T47D (cell line): Measurements from ENCODE around the gene IREB2.

Source experiments
- DNase-seq, 2 experiments: peaks; one replicate each; pipeline versions ENCODE4 v3.0.0 to v3.0.0-alpha.2; 2011 to 2012; ENCODE audit warnings: low read depth in 1 of 2, low spot score in 1 of 2
- JUND ChIP-seq: IDR thresholded peaks from 2 replicates; pipeline ENCODE4 v1.6.1; 2012; ENCODE audit warnings: low read depth
- in situ Hi-C: cut with HindIII; loops from 2 replicates; pipeline ENCODE4 v1.10.0; 2016; ENCODE audit warnings: low sequenced_read_pairs, low pct_unique_long_range_greater_than_20kb

IREB2 gene

DNA sequence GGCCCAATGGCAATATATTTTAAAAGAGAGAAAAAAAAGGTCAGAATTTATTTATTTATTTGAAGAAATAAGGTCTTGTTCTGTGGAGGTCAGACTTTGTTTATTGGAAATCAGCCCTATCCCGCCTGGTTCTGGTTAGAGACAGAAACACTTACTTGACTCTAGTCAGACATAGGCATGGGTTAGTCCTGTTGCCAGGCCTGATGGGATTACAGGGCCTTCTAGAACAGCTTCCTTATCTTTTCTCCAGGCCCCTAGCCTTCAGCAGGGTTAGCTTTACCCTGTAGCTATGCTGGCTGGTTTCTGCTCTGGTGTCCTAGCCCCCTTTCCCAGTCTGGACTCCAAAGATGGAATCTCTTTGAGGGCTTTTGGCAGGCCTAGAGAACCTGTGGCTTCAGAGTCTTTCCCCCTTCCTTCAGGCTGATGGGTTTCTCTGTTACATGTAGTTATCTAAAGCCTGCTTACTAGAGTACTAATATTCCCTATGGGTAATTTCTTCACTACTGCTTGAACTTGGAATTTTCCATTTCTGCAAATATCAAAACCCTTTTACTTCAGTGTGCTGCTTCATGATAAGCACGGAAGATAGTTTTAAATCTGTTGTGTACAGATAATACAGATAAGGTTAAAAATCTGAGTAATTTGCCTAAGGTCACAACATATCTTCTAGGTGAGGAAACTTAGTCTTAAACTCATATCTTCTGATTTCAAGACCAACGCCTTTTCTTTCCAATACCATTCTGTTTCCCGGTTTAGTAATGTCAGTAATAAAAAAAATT, 10.6 kb downstream of the IREB2 start:
- no peak for TF ChIP-seq JUND
- in situ Hi-C loops: no loop called here
- DNase-seq: no peak

DNA sequence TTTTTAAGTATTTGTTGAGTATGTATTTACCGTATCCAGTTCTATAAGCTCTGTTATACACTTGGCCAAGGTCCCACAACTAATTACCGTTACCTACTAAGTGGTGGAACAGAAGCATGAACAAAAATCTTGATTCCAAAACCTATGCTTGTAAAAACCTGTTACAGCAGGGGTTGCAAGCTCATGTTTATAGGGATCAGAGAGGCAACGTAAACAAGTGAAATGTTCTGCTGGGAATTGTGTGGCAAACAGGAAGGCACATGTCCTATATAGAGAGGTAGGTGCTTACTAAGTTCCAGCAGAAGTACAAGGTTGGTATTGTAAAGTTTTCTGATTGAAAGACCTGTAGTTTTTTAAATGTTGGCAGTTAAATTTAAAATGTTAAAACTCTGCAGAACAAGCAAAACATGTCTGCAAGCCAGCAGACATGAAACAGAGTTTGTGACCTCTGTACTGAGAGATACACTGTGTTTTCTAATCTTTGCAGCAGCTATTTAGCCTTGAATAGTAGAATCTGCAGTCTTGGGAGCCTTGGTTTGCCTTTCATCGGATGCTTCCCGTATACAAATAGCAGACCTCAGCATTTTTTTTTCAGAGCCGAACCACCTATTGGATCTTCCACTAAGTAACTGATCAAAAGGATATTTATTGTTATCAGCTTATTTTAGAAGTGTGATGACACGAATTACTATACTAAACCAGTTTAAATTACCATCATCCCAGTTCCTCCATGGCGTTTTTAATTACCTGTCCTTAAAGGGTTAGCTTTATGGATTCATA, 11.4 kb downstream of the IREB2 start:
- DNase-seq: no peak
- no peak for TF ChIP-seq JUND
- in situ Hi-C loops: no loop called here

DNA sequence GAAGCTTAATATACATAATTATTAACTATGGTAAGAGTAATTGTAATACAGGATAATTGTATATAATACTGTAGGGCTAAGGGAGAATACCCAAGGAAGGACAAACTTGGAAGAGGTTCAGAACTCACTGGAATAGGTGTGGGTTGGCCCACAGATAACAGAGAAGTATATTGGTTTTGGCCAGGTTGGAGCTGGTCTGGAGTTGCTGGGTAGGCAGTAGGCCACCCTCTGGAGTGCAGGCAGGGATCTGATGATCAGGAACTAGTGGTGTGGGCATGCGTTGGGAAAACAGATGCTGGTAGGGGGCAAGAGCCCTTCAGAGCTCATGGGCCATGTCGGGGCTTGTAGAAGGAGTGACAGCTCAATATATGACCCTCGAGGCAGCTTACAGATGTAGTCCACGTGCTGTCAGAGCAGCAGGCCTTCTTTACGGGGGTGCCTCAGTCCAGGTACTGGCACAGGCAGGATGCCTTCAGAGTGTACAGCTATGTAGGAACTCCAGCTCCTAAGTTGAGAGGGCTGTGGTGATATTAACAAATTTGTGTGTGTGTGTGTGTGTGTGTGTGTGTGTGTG, 12.4 kb downstream of the IREB2 start:
- TF ChIP-seq JUND: no peak
- no peak for DNase-seq
- in situ Hi-C loops: no loop called here

DNA sequence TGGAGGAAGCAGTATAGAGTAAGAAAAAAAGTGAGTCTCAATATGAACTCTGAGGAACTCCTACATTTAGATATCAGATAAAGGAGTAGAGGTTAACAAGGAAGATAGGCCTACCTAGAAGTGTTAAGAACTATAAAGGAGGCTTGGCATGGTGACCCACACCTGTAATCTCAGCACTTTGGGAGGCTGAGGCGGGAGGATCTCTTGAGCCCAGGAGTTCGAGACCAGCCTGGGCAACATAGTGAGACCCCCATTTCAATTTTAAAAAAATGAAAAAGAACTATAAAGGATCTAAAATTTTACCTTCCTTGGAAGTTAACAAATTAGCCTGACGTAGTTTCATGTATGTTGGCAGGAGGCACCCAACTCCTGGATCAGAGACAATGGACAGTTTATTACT, 14.5 kb downstream of the IREB2 start:
- in situ Hi-C loops: no loop called here
- DNase-seq: no peak
- no peak for TF ChIP-seq JUND

DNA sequence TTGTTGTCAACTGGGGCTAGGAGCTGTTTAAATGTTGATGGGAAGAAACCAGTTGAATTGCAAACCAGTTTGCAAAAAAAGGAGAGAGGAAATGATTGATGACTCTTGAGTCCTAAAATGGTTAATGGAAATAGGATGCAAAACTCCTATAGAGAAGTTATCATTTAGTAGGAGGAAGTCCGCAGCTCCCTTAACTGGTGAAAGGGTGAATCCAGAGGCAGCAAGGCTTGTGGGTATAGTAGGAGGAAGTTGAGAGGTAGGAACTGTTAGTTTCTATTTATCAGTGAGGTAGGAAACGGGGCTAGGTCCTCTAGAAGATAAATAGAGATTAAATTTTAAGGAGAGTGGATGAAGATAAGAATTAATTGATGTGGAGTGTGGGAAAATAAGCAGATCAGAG, 15.4 kb downstream of the IREB2 start:
- TF ChIP-seq JUND: no peak
- in situ Hi-C loops: no loop called here
- no peak for DNase-seq

DNA sequence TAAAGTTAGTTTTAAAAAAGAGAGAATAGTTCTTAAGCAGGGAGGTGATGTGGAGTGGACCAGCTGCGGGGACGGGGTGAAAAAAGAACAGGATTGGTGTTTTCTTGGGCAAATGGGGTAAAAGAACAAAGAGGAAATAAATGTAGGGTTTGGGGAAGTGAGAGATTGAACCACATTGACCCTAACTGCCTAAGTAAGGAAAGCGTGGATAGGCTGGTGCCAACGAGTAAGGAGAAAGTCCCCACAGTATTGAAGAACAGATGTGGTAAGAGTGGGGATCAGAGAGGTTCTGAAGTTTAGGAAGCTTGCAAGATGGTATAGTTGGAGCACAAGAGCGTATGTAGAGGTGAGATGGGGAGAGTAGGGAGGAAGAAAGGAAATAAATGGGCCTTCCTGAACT, 17.0 kb downstream of the IREB2 start:
- in situ Hi-C loops: no loop called here
- TF ChIP-seq JUND: no peak
- DNase-seq: no peak

DNA sequence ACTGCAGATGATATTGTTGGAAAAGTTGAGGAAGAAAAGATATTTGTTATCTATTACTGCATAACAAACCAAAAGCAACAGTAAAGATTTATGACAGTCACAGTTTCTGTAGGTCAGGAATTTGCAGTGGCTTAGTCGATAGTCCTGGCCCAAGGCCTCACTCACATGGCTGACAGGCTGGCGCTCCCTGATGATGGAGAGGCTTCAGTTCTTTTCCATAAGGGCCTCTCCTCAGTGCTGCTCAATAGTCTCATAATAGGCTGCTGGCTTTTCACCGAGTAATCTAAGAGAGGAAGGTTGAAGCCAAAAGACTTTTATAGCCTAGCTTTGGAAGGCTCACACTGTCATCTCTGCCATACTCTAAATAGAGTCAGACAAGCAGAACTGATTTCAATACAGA, 17.7 kb downstream of the IREB2 start:
- TF ChIP-seq JUND: no peak
- DNase-seq: no peak
- in situ Hi-C loops: no loop called here

DNA sequence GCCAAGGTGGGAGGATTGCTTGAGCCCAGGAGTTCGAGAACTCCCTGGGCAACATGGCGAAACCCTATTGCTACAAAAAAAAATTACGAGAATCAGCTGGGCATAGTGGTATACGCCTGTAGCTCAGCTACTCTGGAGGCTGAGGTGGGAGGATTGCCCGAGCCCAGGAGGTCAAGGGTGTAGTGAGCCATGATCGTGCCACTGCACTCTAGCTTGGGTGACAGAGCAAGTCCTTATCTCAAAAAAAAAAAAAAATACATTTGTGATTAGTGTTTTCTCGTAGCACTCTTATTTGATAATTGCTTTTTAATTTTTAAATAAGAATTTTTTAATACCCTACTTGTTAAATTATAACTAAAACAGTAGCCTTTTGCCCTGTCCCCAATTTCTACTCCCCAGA, 18.4 kb downstream of the IREB2 start:
- no peak for DNase-seq
- TF ChIP-seq JUND: no peak
- in situ Hi-C loops: no loop called here

DNA sequence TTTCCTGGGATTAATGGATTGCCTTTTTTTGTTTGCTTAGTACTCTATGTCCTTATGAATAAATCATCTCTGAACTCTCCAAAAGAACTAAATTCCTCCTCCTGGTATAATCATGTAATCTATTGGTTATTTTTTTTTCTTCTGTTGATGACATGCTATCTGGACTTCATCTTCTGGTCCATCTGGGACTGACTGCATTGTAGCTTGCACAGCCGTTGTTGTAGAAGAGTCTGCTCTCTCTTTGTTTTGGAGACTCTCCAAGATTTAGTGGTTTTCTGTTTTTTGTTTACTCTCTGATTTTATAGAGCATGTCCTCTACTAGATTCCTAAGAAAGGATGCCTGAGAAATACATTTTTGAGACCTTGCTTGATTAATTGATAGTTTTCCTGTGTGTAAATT, 19.1 kb downstream of the IREB2 start:
- peak; percentile 37 to 85 for DNase-seq
- in situ Hi-C loops: no loop called here
- peak; percentile 16; the same call in 1 of the 2 replicates for TF ChIP-seq JUND

DNA sequence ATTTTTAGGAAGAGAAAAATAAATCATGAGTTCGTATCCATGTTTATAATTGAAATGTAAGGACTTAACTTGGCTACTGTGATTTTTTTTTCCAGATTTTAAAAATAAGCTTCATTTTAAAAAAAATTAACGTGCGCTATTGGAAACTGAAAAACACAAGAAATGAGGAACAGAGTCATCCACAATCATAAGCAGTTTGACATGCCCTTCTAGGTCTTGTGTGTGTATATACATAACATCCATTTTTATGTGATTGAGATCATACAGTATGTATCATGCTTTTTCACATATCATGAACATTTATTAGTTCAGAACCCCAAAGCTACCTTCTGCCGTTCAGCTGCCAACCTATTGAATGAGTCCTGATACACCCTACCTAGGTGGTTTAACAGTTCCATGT, 22.7 kb downstream of the IREB2 start:
- in situ Hi-C loops: no loop called here

DNA sequence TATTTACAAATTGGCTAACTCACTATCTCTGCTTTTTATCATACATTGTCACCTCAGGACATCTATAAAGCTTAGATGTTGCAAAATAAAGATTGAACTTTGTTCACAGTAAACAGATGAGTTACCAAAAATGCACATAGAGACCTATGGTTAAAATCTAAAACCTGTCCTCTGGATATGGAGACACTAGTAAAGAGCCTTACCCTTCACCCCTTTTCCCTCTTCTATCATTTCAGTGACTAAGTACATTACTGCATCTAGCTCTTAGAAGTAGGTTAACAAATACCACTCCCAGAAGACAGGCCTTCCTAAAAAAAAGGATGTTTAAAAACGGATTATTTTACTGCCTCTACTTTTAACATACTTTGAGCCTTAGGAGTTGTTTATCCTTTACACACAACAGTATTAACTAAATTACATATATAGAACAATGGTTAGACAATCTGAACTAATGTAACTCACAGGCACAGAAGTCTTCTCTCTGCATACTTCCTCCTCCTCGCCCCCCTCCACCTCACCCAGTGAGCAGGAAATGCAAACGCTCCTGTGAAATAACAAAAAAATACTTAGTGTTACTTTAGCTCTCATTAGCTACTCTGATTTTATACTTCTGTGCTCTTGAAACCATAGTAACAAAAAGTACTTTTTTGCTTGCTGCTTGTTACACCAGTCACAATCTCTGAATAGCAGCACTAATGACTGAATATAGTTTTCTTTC, 23.3 kb downstream of the IREB2 start:
- DNase-seq: no peak
- in situ Hi-C loops: no loop called here
- TF ChIP-seq JUND: no peak

More for the DNA sequence above, 22.7 kb downstream of the IREB2 start:
- no peak for DNase-seq
- no peak for TF ChIP-seq JUND

DNA sequence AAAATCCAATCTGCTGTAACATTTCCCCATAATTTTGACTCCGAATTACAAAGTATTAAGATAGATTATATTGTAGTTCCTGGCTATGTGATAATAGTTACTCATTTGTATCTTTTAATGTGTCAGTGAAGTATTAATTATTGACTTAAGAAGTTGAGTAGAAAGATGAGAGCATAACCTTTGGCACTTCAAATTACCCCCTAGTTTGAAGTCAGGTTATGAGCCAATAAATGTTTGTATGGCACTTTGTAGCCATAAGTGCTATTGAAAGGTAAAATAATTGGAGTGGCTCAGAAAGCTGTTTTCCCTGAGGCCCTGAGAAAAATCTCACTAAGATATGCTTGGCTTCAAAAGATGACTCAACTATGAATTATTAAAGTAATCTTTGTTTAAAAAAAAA, 31.0 kb downstream of the IREB2 start:
- in situ Hi-C loops: no loop called here
- no peak for DNase-seq
- TF ChIP-seq JUND: no peak
